ENCODE results near the gene LRRC37B. TPM values are rescaled to one million over a fixed set of nuclear protein-coding genes. Genes with fewer than 3 reads are reported as not detected.
"Not testable (repeated sequence)": the region's sequence is repeated elsewhere in the genome, so short reads cannot be mapped to it uniquely, and the experiment has no call there.

The LRRC37B gene
- total RNA-seq, 2 donors from 2014 or later: 3.9 to 4.4 TPM

DNA sequence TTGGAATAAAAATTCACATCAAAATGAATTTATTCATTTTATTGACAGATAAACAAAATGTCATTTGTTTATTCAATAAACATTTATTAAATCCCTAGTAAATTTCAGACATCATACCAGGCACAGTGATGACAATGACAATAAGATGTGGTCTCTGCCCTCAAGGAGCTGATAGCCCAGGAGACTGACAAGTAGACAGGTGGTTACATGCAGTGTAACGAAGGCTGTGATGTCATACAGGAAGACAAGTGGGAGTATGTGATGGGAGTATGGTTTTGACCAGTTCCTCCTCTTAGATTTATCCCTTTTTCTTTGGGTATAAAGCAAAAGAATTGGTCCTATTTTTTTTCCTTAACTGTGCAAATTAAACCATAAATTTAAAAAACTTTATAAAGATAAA is 26.6 kb downstream of the LRRC37B start:
- DNase-seq; intact Hi-C loops (cut with DNase I); ATAC-seq: not testable (repeated sequence)

- intact Hi-C loops (cut with DNase I); DNase-seq; ATAC-seq: not testable (repeated sequence)
Observed at GRCh38 chr17:32040246-32040645, 33.1 kb downstream of the LRRC37B start.

DNA sequence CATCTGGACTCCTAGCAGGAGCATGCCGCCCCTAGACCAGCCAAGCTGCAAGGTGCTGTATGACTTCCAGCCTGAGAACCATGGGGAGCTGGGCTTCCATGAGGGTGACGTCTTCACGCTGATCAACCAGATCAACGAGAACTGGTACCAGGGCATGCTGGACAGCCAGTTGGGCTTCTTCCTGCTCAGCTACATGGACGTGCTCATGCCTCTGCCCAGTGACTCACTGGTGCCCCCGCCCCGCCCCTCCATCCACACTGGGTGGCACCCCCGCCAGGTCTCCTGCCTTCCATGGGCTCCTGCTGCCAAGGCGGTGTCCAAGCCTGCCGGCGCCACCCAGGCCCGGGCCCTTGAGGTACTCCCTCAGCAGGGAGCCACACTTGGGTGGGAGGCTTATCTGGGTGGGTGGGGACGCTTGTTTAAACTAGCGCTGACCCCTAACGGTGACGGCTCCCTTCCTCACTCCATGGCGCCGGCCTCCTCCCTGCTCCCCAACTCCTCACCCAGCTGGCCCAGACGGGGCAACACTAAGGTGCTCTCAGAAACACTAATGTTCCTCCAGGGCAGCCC is 34.2 kb downstream of the LRRC37B start:
- DNase-seq; ATAC-seq; intact Hi-C loops (cut with DNase I): not testable (repeated sequence)

- intact Hi-C loops (cut with DNase I); DNase-seq; ATAC-seq: not testable (repeated sequence)
Observed at GRCh38 chr17:32042266-32042665, 35.1 kb downstream of the LRRC37B start.

- intact Hi-C loops (cut with DNase I); DNase-seq; ATAC-seq: not testable (repeated sequence)
Observed at GRCh38 chr17:32045611-32046010, 38.4 kb downstream of the LRRC37B start.

DNA sequence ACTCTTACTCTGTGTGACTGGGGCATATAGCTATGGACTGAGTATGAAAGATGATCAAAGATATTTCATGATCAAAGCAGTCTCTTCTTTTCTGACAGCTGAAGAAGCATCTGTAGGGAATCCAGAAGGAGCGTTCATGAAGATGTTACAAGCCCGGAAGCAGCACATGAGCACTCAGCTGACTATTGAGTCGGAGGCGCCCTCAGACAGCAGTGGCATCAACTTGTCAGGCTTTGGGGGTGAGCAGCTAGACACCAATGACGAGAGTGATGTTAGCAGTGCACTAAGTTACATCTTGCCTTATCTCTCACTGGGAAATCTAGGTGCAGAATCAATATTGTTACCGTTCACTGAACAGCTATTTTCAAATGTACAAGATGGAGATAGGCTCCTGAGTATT is 40.5 kb downstream of the LRRC37B start:
- DNase-seq; intact Hi-C loops (cut with DNase I); ATAC-seq: not testable (repeated sequence)

GRCh38 chr17:32054985-32055384 is 47.8 kb downstream of the LRRC37B start:
- intact Hi-C loops (cut with DNase I); DNase-seq; ATAC-seq: not testable (repeated sequence)

DNA sequence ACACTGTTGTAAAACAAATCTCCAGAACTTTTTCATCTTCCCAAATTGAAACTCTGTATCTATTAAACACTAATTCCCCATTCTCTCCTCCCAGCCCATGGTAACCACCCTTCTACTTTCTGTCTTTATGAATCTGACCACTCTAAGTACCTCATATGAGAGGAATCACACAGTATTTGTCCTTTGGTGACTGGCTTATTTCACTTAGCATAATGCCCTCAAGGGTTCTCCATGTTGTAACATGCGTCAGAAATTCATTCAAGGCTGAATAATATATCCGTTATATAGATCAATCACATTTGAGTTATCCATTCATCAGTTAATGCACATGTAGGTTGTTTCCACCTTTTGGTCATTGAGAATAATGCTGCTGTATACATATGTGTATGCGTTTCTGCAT is 48.2 kb downstream of the LRRC37B start:
- ATAC-seq; intact Hi-C loops (cut with DNase I); DNase-seq: not testable (repeated sequence)

GRCh38 chr17:32056500-32056899 is 49.3 kb downstream of the LRRC37B start:
- ATAC-seq; DNase-seq; intact Hi-C loops (cut with DNase I): not testable (repeated sequence)

DNA sequence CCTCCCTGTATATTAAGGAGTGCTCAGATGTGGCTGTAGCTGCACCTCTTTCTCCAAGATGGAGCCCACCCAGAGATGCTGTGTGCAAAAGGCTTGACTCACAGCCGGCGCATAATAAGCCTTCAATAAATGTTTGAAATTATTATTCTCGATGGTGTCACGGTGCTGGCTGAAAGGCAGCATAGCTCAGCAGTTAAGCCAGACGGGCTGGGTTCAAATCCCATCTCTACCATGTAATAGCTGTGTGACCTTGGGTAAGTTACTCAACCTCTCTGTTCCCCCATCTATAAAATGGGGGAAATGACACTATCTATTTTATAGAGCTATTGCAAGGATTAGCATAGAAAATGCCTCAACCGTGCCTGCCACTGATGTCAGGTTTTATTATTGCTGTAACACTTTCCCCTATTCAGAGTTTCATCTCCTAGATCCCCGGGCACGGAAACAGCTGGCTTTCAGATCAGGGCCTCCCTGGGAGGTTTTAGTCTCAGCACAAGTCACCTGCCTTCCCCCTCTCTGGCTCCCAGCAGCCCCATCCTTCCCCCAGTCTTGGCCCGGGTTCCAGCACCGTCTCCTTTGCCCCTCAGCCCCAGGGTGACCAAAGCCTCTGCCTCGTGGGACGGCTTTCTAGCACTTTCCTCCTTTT is 50.4 kb downstream of the LRRC37B start:
- intact Hi-C loops (cut with DNase I); DNase-seq; ATAC-seq: not testable (repeated sequence)

- intact Hi-C loops (cut with DNase I); DNase-seq: not testable (repeated sequence)
- peak; percentile 37 to 43 for ATAC-seq
Observed at GRCh38 chr17:32060695-32061094, 53.5 kb downstream of the LRRC37B start.

- intact Hi-C loops (cut with DNase I); ATAC-seq: not testable (repeated sequence)
Observed at GRCh38 chr17:32061840-32062239, 54.7 kb downstream of the LRRC37B start.

DNA sequence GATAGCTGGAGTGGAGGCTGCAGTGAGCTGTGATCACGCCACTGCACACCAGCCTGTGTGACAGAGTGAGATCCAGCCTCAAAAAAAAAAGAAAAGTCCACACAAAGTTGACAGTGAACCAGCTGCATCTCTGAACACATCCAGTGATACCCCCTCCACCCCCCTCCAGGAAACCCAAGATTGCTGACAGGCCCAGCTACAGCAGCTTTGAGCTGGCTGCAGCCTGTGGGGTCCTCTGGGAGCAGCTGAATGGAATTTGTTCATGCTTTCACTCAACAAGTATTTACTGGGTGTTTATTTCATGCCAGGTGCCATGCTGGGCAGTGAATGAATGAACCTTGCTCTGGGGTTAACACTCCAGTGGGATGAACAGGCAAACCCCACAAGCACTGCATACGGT is 56.9 kb downstream of the LRRC37B start:
- ATAC-seq; DNase-seq; intact Hi-C loops (cut with DNase I): not testable (repeated sequence)

More at GRCh38 chr17:32061840-32062239, 54.7 kb downstream of the LRRC37B start:
- DNase-seq: not testable (repeated sequence)

GRCh38 chr17:32066123-32066680 is 59.0 kb downstream of the LRRC37B start:
- DNase-seq; intact Hi-C loops (cut with DNase I): not testable (repeated sequence)
- peak in 1 of 2 donors; percentile 9 for ATAC-seq

GRCh38 chr17:32066863-32067642 is 59.9 kb downstream of the LRRC37B start:
- intact Hi-C loops (cut with DNase I): not testable (repeated sequence)
- DNase-seq: peak; percentile 43
- ATAC-seq: peak; percentile 81 to 93

GRCh38 chr17:32069067-32069466 is 61.9 kb downstream of the LRRC37B start:
- intact Hi-C loops (cut with DNase I); DNase-seq; ATAC-seq: not testable (repeated sequence)

DNA sequence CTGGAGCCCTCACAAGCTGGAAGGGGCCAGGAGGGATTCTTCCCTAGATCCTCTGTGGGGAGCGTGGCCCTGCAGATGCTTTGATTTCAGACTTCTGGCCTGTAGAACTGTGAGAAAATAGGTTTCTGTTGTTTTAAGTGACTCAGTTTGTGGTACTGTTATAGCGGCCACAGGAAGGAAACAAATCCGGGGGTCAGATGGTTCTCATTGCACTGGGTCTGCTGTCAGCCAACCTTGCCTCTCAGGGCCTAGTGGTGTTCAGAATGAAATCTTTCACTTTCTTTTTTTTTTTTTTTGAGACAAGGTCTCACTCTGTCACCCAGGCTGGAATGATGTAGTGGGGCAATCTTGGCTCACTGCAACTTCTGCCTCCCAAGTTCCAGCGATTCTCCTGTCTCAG is 64.8 kb downstream of the LRRC37B start:
- ATAC-seq: peak in 1 of 2 donors; percentile 21
- intact Hi-C loops (cut with DNase I); DNase-seq: not testable (repeated sequence)

- intact Hi-C loops (cut with DNase I); ATAC-seq; DNase-seq: not testable (repeated sequence)
Observed at GRCh38 chr17:32073131-32073530, 65.9 kb downstream of the LRRC37B start.

- DNase-seq (peak; percentile 73), ATAC-seq (peak in 1 of 2 donors; percentile 50)
- intact Hi-C loops (cut with DNase I): not testable (repeated sequence)
Observed at GRCh38 chr17:32079753-32080152, 72.6 kb downstream of the LRRC37B start.
